Natural killer cell treated with Interleukin-12 subunit alpha and Interleukin-12 subunit beta and Interleukin-15 and Interleukin-18, amount 100 ng/mL, for 72 hours (primary cell): ENCODE results near the gene CCSER1. TPM values are rescaled to one million over a fixed set of nuclear protein-coding genes. Genes with fewer than 3 reads are reported as not detected.

ENCODE experiments used
- ATAC-seq, 2 donors: fragments of 150-1000 bp; cut with Tn5 transposase in 1 of 2; sonication (Bioruptor Pico), chemical (Tn5 transposase) in 1 of 2; 2 replicates each; pipeline ENCODE4 v1.10.0; 2021
- DNase-seq: peaks from one replicate; pipeline ENCODE4 v3.0.0; 2022; ENCODE audit warnings: low spot score
- H3K27ac Mint-ChIP-seq, 2 donors: 1 replicate in 1 of 2; 2 replicates in 1 of 2; pipeline ENCODE4 v1.8.0; 2022; ENCODE audit warnings: mixed read lengths in 2 of 2, mild to moderate bottlenecking in 1 of 2, moderate library complexity in 1 of 2
- H3K27me3 Mint-ChIP-seq, 2 donors: 1 replicate in 1 of 2; 2 replicates in 1 of 2; pipeline ENCODE4 v1.8.0; 2022; ENCODE audit warnings: mixed read lengths in 2 of 2
- H3K36me3 Mint-ChIP-seq: one replicate; pipeline ENCODE4 v1.8.0; 2022; ENCODE audit warnings: mixed read lengths
- H3K4me1 Mint-ChIP-seq, 2 donors: 1 replicate in 1 of 2; 2 replicates in 1 of 2; pipeline ENCODE4 v1.8.0; 2022; ENCODE audit warnings: low read depth in 2 of 2, mixed read lengths in 2 of 2, mild to moderate bottlenecking in 1 of 2
- H3K4me3 Mint-ChIP-seq: one replicate; pipeline ENCODE4 v1.8.0; 2022; ENCODE audit warnings: mixed read lengths
- H3K9me3 Mint-ChIP-seq: 2 replicates; pipeline ENCODE4 v1.8.0; 2022; ENCODE audit warnings: mixed read lengths
- total RNA-seq, 2 donors: library from RNA; stranded (reverse); gene quantifications; one replicate each; pipeline ENCODE4 v1.2.3, GENCODE V29; 2022

The CCSER1 gene
- total RNA-seq, 2 donors from 2014 or later = 0.17 TPM; not detected in 1

DNA sequence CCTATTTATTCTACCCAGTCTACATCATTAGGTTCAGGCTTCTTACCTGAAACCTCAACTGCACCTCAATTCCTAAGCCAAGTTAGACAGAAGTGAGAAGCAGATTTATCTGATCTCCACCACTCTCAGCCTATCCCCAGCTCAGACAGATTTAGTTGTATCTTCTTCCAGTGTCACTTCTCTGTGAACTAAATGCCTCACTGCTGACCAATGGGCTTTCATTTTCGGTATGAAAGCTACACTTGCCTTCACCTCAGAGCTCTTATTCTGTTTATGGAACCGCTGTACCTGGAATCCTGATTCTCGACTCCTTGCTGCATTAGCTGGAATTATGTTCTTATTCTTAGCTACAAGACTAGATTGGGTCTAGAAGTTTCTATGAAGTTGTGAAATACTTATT lies 833.2 kb downstream of the CCSER1 start:
- no peak overlapping the region for H3K27ac Mint-ChIP-seq
- ATAC-seq (no peak), DNase-seq (no peak)
- peaks cover 3% of the 10 kb centered on the region for H3K36me3 Mint-ChIP-seq
- no peaks in the 10 kb centered on the region for H3K27me3 Mint-ChIP-seq
- peaks cover 18% of the 10 kb centered on the region for H3K9me3 Mint-ChIP-seq
- no peak overlapping the region for H3K4me3 Mint-ChIP-seq
- H3K4me1 Mint-ChIP-seq = no peaks in the 10 kb centered on the region

DNA sequence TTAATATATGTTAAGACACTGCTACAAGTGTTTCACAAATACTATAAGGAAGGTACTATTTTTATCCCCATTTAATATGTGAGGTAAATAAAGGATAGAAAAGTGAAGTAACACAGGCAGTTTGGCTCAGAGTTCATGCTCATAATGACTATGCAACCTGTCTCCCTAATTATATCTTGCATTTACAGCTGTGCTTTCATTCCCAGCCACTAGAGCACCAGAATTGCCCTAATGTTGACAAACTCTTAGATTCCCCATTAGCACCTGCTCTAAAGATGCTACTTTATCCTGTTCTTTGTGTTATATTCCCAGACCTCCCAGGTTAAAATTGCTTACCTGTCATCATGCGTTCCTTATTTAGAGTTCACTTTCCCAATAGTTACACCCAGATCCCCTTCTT lies 833.6 kb downstream of the CCSER1 start:
- H3K27ac Mint-ChIP-seq = no peak overlapping the region
- no peak overlapping the region for H3K4me3 Mint-ChIP-seq
- peaks cover 4% of the 10 kb centered on the region for H3K36me3 Mint-ChIP-seq
- no peaks in the 10 kb centered on the region for H3K27me3 Mint-ChIP-seq
- no peak for ATAC-seq
- H3K9me3 Mint-ChIP-seq = peaks cover 17% of the 10 kb centered on the region
- no peaks in the 10 kb centered on the region for H3K4me1 Mint-ChIP-seq
- DNase-seq = no peak

DNA sequence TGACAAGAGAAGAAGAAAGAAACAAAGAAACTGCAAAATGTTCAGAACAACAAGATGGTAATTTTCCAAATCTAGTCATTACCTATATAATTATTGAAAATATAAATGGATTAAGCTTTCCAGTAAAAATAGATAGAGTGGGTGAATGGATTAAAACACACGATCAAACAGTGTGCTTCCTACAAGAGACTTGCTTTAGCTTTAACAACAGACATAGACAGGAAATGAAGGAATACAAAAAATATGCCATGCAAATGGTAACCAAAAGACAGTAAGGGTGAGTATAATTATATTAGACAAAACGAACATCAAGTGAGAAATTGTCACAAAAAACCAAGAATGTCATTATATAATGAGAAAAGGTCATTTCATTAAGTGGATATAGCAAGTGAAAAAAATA lies 842.8 kb downstream of the CCSER1 start:
- H3K4me1 Mint-ChIP-seq = no peaks in the 10 kb centered on the region
- H3K9me3 Mint-ChIP-seq = peaks cover 35% of the 10 kb centered on the region
- no peak for DNase-seq
- H3K27ac Mint-ChIP-seq = no peak overlapping the region
- H3K4me3 Mint-ChIP-seq = no peak overlapping the region
- ATAC-seq = no peak
- no peaks in the 10 kb centered on the region for H3K27me3 Mint-ChIP-seq
- peaks cover 4% of the 10 kb centered on the region for H3K36me3 Mint-ChIP-seq

DNA sequence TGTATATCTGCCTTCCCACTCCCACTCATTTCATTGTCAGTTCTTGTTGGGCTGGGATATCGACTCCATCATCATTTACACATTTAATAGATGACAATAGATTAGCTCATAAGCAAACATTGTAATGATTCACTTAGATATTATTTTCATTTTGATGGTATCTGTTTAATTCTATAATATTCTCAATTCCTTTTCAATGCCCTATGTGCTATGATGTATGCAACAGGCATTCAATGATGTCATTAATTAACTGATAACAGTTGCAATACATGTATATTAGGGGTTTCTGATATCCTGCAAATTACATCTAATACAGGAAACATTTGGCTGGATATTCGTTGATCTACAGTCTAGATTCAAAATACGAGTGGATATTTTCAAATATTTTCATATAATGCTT lies 850.5 kb downstream of the CCSER1 start:
- H3K9me3 Mint-ChIP-seq = peaks cover 10% of the 10 kb centered on the region
- no peaks in the 10 kb centered on the region for H3K27me3 Mint-ChIP-seq
- H3K4me1 Mint-ChIP-seq = no peaks in the 10 kb centered on the region
- no peaks in the 10 kb centered on the region for H3K36me3 Mint-ChIP-seq
- DNase-seq (no peak), ATAC-seq (no peak)
- no peak overlapping the region for H3K27ac Mint-ChIP-seq
- no peak overlapping the region for H3K4me3 Mint-ChIP-seq

DNA sequence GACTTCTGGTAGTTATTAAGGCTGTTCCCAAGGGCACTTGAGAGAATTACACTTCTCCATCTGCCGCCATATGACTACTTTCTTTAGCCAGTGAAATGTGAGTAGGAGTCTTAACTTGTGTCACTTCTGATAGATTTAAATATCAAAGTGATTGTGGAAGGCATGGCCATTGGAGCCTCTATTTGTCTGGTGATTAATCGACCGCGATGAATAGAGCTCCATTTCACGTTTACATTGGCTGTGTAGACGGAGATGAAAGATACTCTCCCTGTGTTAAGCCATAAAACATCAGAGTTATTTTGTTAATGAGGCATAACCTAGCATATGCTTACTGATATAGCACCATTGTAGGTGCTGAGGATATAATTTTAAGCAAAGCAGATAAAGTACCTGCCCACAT lies 852.4 kb downstream of the CCSER1 start:
- H3K4me3 Mint-ChIP-seq = no peak overlapping the region
- peaks cover 10% of the 10 kb centered on the region for H3K9me3 Mint-ChIP-seq
- no peak for DNase-seq
- H3K27me3 Mint-ChIP-seq = no peaks in the 10 kb centered on the region
- H3K27ac Mint-ChIP-seq = no peak overlapping the region
- ATAC-seq = no peak
- H3K4me1 Mint-ChIP-seq = no peaks in the 10 kb centered on the region
- H3K36me3 Mint-ChIP-seq = no peaks in the 10 kb centered on the region

DNA sequence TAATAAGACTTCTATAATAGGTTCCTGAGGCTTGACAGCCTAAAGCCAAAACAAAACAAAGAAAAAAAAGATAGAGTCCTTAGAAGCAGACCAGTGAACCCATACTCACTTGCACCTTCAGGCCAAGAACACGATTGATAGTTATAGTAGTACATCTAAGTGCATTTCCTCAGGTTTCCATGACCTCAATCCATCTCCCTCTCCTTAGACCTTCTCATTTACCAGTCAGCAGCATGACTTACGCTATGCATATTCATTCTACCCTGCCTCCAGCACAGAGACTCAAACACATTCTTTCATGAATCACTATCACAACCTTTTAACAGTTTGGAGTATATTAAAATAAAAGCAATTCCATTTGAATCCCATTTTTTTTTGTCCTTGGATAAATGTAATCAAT lies 855.6 kb downstream of the CCSER1 start:
- Mint-ChIP-seq H3K27me3 (no peaks in the 10 kb centered on the region), H3K4me1 (no peaks in the 10 kb centered on the region), H3K36me3 (no peaks in the 10 kb centered on the region), H3K4me3 (no peak overlapping the region), H3K9me3 (peaks cover 13% of the 10 kb centered on the region), H3K27ac (no peak overlapping the region)
- ATAC-seq (no peak), DNase-seq (no peak)

DNA sequence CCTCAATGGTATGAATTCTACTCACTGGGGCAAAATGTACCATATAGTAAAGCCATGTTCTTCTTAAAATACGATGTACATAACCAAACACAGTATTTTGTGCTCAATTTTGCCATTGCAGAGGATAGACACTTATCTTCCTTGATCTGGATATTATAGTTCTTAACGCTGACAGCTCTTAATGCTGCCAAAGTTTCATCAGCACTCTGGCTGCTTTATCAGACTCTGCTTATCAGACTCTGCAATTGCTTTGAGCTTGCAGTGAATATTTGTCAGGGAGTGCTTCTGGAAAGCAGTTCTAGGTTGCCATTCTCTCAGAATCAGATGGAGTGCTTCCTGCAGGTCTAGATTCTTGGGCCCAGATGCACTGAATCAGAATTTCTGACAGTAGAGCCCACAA lies 863.1 kb downstream of the CCSER1 start:
- Mint-ChIP-seq H3K27me3 (no peaks in the 10 kb centered on the region), H3K4me3 (no peak overlapping the region), H3K9me3 (peaks cover 11% of the 10 kb centered on the region), H3K4me1 (no peaks in the 10 kb centered on the region), H3K36me3 (no peaks in the 10 kb centered on the region), H3K27ac (no peak overlapping the region)
- ATAC-seq = no peak
- no peak for DNase-seq

DNA sequence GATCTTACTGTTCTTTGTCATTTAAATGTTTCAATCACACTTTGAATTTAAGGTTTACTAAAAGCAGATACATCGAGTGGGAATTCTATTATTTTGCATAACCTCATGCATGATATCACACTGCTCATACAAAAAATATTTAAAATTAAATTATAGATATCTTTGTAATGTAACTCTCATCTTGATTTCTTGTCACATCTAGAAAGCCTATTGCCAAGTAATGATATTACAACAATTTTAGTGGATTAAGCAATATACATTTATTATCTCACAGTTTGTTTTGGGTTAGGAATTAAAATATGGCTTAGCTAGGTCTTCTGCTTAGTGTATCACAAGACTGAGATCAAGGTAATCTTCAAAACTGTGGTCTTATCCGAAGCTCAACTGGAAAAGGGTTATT lies 865.0 kb downstream of the CCSER1 start:
- Mint-ChIP-seq H3K9me3 (peaks cover 11% of the 10 kb centered on the region), H3K27ac (no peak overlapping the region), H3K4me3 (no peak overlapping the region), H3K27me3 (no peaks in the 10 kb centered on the region), H3K4me1 (no peaks in the 10 kb centered on the region), H3K36me3 (no peaks in the 10 kb centered on the region)
- DNase-seq (no peak), ATAC-seq (no peak)

DNA sequence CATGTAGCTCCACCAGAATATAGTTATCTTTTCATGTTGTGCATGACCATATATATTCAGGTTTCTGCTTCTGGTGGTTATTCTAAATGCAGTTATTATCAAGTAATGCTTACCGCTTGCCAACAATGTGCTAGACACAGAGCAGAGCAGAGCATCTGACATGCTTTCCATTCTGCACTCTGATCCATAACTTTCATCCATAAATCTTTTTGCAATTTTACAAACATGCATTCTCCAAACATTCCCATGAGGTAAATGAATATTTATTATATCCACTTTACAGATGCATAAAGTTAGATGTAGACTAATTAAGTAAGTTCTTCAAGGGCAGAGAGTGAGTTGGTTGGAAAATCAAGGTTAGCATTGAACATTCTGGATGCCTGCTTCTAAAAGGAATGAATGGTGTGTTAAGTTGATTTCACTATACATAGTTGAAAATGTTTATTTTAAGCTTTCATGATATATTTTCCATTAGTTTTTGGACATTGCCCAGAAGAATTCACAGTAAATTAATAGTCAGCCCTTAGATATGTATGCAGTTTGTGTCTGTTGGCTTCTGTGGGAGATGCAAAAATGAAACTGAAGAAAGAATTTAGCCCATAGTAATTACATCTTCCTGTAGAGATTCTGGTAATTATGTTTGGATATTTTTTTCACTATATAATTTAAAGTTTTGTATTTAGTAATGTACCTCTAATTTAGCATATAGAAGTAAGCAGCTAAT lies 867.8 kb downstream of the CCSER1 start:
- Mint-ChIP-seq H3K27me3 (no peaks in the 10 kb centered on the region), H3K9me3 (peaks cover 9% of the 10 kb centered on the region), H3K36me3 (no peaks in the 10 kb centered on the region), H3K4me1 (no peaks in the 10 kb centered on the region), H3K4me3 (no peak overlapping the region), H3K27ac (no peak overlapping the region)
- no peak for ATAC-seq
- DNase-seq = no peak

DNA sequence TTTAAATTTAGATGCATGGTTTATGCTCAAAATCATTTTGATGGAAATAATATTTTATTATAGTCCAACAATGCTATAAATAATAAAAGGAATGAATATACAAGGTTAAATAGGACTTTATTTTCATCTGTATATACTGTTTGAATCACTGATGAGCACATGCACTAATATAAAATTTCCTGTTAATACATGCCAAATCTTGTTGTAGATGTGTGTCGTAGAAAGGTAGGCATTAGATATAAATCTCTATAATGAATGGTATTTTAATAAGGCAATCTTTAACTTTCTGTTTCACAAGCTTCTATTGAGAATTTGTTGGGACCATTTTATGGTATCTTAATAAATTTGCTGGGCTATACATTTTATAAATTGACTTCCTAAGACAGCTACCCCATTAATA lies 868.8 kb downstream of the CCSER1 start:
- DNase-seq (no peak), ATAC-seq (no peak)
- H3K9me3 Mint-ChIP-seq = peaks cover 9% of the 10 kb centered on the region
- H3K36me3 Mint-ChIP-seq = no peaks in the 10 kb centered on the region
- H3K4me3 Mint-ChIP-seq = no peak overlapping the region
- H3K27me3 Mint-ChIP-seq = no peaks in the 10 kb centered on the region
- no peak overlapping the region for H3K27ac Mint-ChIP-seq
- no peaks in the 10 kb centered on the region for H3K4me1 Mint-ChIP-seq

DNA sequence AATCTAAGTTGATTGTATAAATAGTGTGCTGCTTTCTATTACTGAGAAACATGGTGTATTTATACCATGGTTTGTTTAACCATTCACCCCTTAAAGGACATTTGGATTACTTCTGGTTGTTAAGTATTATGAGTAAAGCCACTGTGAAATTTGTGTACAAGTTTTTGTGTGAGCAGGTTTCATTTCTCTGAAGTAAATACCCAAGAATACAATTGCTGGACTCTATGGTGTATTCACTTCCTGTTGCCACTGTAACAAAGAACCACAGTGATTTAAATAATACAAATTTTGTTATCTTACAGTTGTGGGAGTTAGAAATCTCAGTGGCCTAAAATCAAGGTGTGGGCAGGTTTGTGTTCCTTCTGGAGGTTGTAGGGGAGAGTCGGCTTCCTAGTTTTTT lies 869.6 kb downstream of the CCSER1 start:
- no peak for ATAC-seq
- Mint-ChIP-seq H3K36me3 (no peaks in the 10 kb centered on the region), H3K4me1 (no peaks in the 10 kb centered on the region), H3K4me3 (no peak overlapping the region), H3K27ac (no peak overlapping the region), H3K27me3 (no peaks in the 10 kb centered on the region), H3K9me3 (peaks cover 7% of the 10 kb centered on the region)
- DNase-seq = no peak

DNA sequence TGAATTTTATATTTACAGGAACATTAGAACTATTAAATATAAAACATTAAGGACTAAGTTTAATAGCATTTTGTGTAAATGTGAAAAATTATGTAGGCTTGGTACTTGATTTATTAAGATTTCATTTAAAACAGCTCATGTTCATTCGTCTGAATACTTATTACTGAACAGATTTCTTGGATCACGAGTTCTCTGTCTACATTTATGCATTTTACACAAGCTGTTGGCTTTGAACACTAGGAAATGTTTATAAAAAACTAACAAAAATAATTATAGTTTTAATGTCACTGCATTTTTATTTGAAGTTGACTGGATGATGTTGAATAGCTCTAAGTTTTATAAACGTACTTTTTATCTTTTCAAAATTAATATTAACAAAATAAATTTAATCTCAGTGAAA lies 888.7 kb downstream of the CCSER1 start:
- Mint-ChIP-seq H3K36me3 (no peaks in the 10 kb centered on the region), H3K9me3 (peaks cover 14% of the 10 kb centered on the region), H3K4me1 (no peaks in the 10 kb centered on the region), H3K27me3 (no peaks in the 10 kb centered on the region), H3K4me3 (no peak overlapping the region), H3K27ac (no peak overlapping the region)
- ATAC-seq (no peak), DNase-seq (no peak)

DNA sequence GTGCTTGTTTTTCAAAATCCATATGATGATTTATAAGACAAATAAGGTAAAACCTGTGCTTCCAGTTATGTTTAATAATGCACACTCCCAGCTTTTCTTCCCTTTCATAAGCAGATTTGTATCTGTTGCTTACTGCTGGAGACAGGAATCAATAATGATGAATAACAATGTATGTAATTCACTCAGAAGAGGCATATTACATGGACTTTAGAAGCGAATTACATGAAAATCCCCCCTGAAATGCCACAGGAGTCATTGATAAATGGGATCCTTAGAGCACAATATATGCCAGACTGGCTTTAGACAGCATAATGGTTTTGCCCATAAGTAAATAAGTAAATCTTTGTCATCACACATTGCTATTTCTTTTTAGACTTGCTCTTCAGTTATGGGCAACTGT lies 892.3 kb downstream of the CCSER1 start:
- DNase-seq = no peak
- no peak for ATAC-seq
- Mint-ChIP-seq H3K27me3 (no peaks in the 10 kb centered on the region), H3K9me3 (peaks cover 12% of the 10 kb centered on the region), H3K36me3 (no peaks in the 10 kb centered on the region), H3K4me1 (no peaks in the 10 kb centered on the region), H3K27ac (no peak overlapping the region), H3K4me3 (no peak overlapping the region)

DNA sequence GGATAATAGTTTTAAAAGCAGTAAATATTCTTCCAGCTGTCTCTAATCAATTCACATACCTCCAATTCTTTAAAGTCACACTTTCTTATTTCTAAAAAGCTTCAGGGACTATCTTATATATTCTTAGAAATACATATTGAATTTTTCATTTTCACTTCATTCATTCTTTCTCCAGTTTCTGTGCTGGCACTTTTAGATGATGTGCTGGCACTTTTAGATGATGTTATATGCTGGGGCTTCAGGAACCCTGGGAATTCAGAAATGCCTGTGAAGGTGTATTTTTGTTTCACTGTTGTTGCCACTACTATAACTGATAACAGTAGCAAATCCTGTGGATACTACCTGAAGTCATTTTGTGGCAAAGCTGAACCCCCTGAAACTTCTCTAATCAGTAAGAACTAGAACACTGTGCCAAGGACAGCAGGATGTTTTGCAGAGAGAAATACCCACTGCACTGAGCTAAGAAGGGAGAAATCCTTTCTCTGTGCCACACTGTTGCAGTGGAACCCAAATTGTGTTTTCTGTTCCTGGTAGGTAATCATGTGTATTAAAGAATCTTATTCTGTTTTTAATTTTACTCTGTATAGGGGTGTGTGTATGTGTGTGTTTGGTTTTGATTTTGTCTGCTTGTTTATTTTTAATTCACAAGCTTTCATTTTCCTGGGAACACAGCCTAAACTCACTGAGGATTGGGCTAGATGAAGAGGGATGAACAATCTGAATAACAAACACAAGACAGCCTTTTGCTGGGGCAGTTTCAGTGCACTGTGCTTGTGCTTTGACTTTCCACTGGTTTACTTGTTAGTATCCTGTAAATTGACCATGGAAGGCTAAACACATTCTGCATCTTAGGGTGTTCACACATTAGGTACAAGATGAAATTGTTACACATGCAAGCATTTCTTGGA lies 898.3 kb downstream of the CCSER1 start:
- Mint-ChIP-seq H3K27me3 (no peaks in the 10 kb centered on the region), H3K9me3 (no peaks in the 10 kb centered on the region), H3K36me3 (no peaks in the 10 kb centered on the region), H3K27ac (no peak overlapping the region), H3K4me3 (no peak overlapping the region), H3K4me1 (no peaks in the 10 kb centered on the region)
- DNase-seq (no peak), ATAC-seq (no peak)
